ENCODE results near the gene MSI2.

DNA sequence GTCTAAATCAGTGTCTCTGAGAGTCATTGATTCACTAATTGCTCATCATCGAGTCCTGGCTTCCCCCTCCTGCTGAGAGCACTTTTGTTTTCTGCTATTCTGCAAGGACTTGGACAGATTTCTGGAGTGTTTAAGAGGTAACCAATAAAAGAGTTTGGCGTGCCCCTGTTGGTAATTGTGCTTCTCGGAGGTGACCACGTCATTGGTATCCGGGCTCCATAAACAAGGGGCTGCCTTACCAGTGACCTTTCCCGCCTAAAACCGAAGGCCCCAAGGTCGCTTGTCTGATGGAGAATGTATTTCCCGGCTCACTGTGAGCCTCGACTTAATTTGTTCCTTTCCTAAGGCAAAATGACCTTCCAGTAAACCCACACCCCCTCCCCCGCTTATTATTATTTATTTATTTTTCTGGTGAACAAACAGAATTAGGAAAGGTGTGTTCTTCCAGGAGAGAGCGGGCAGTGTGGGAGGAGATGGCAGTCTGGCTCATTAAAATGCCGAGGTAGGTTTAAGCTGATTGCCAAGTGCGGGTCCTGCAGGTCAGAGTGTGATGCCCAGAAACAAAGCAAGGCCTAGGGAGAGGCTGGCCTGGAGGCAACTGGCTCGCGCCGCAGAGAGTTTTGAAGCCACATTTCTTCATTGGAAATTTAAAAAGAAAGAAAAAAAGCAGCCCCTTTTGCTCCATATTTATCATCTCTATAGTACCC lies 30.2 kb downstream of the MSI2 start:
- TF ChIP-seq CTCF (conservative IDR thresholded peaks at IDR 0.05; ENCODE audit: low read depth in 2 of 2) (no peak), POLR2AphosphoS5 (IDR thresholded peaks at IDR 0.05; ENCODE audit: low read depth) (no peak), EZH2 (IDR thresholded peaks at IDR 0.05; ENCODE audit: low read depth, unreplicated experiment) (no peak), EZH2phosphoT487 (IDR thresholded peaks at IDR 0.05; ENCODE audit: unreplicated experiment) (no peak), NANOG (IDR thresholded peaks at IDR 0.05; ENCODE audit: borderline replicate concordance) (0 out of 2 replicates have a peak, but pooled peaks have one; percentile 5), ZNF331 (CRISPR knock-in tag; IDR thresholded peaks at IDR 0.05; ENCODE audit: low read depth) (no peak), STAT1 (IDR thresholded peaks at IDR 0.05; ENCODE audit: unreplicated experiment) (no peak), ETS1 (IDR thresholded peaks at IDR 0.05) (no peak), ZNF114 (CRISPR knock-in tag; IDR thresholded peaks at IDR 0.05) (no peak), CREB1 (CRISPR knock-in tag; IDR thresholded peaks at IDR 0.05; ENCODE audit: low read depth) (no peak)

Data from GM23338 (cell line).